HFFc6 (cell line): ENCODE data around the gene FANK1. TPM values are rescaled to one million over a fixed set of nuclear protein-coding genes. Genes with fewer than 3 reads are reported as not detected.

Experiments used
- DNase-seq: peaks from one replicate; pipeline ENCODE4 v3.0.0-alpha.2; 2018
- H3K27ac Mint-ChIP-seq: 2 replicates; pipeline ENCODE4 v1.8.0; 2020; ENCODE audit warnings: mild to moderate bottlenecking, mixed read lengths
- H3K27me3 Mint-ChIP-seq: 2 replicates; pipeline ENCODE4 v1.8.0; 2021; ENCODE audit warnings: mild to moderate bottlenecking, moderate library complexity, mixed read lengths; ENCODE audit not compliant: insufficient read depth
- H3K36me3 Mint-ChIP-seq: 2 replicates; pipeline ENCODE4 v1.8.0; 2021; ENCODE audit warnings: low read depth, mixed read lengths
- H3K4me1 Mint-ChIP-seq: 2 replicates; pipeline ENCODE4 v1.8.0; 2020; ENCODE audit warnings: low read depth, mixed read lengths
- H3K4me3 Mint-ChIP-seq: 2 replicates; pipeline ENCODE4 v1.8.0; 2020; ENCODE audit warnings: mild to moderate bottlenecking, moderate library complexity, mixed read lengths
- H3K9me3 Mint-ChIP-seq: 2 replicates; pipeline ENCODE4 v1.8.0; 2020; ENCODE audit warnings: mild to moderate bottlenecking, mixed read lengths
- total RNA-seq, 6 experiments: library from RNA; stranded (reverse); fragmentation: NEBNext Ultra II Directional; extraction: Animal tissue kit (Norgen Biotek cat#: 25700); gene quantifications; 2 replicates in 1 of 6; 3 replicates in 5 of 6; pipeline ENCODE4 v1.2.3, GENCODE V29; 2021
- TF ChIP-seq, protein P1 (sequence below): fragments of 200-600 bp; sonication (generic); IDR thresholded peaks from 2 replicates; pipeline ENCODE4 v1.5.0; 2021; ENCODE audit warnings: antibody characterized with exemption, mild to moderate bottlenecking

Gene FANK1
- total RNA-seq, 6 experiments from 2014 or later = 0.50 to 1.4 (median 0.88) TPM

GRCh38 chr10:125982260-125982948 is 86.0 kb downstream of the FANK1 start:
- no peaks in the 10 kb centered on the region for H3K9me3 Mint-ChIP-seq
- peaks cover 7% of the 10 kb centered on the region for H3K27me3 Mint-ChIP-seq
- H3K27ac Mint-ChIP-seq = no peak overlapping the region
- peaks cover 19% of the 10 kb centered on the region for H3K4me1 Mint-ChIP-seq
- DNase-seq = peak; percentile 54
- no peak overlapping the region for H3K4me3 Mint-ChIP-seq
- TF ChIP-seq, protein P1, sequence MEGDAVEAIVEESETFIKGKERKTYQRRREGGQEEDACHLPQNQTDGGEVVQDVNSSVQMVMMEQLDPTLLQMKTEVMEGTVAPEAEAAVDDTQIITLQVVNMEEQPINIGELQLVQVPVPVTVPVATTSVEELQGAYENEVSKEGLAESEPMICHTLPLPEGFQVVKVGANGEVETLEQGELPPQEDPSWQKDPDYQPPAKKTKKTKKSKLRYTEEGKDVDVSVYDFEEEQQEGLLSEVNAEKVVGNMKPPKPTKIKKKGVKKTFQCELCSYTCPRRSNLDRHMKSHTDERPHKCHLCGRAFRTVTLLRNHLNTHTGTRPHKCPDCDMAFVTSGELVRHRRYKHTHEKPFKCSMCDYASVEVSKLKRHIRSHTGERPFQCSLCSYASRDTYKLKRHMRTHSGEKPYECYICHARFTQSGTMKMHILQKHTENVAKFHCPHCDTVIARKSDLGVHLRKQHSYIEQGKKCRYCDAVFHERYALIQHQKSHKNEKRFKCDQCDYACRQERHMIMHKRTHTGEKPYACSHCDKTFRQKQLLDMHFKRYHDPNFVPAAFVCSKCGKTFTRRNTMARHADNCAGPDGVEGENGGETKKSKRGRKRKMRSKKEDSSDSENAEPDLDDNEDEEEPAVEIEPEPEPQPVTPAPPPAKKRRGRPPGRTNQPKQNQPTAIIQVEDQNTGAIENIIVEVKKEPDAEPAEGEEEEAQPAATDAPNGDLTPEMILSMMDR = peak; percentile 88
- H3K36me3 Mint-ChIP-seq = no peaks in the 10 kb centered on the region

DNA sequence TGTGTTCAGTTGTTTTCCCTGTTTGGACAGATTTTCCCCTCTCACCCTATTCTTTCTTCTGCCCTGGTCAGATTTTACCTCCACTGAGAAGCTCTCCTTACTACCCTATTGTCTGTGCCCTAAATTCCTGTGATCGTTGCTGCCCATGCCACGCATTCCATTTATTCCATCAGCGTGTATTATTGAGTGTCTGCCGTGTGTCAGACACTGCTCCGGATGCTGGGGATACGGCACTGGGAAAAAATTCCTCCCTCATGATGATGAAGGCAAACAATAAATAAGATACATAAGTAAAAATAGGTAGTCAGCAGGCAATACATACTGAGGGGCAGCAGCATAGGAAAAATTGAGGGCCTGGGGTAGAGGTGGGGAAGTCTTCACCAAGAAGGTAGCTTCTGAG is 86.8 kb downstream of the FANK1 start:
- Mint-ChIP-seq H3K4me3 (no peak overlapping the region), H3K4me1 (peaks cover 19% of the 10 kb centered on the region), H3K27ac (no peak overlapping the region), H3K27me3 (peaks cover 7% of the 10 kb centered on the region), H3K9me3 (no peaks in the 10 kb centered on the region), H3K36me3 (no peaks in the 10 kb centered on the region)
- no peak for DNase-seq
- TF ChIP-seq, protein P1 = no peak

- Mint-ChIP-seq H3K4me1 (peaks cover 19% of the 10 kb centered on the region), H3K27me3 (peaks cover 7% of the 10 kb centered on the region), H3K9me3 (no peaks in the 10 kb centered on the region), H3K4me3 (no peak overlapping the region), H3K36me3 (no peaks in the 10 kb centered on the region), H3K27ac (no peak overlapping the region)
- TF ChIP-seq, protein P1 = no peak
- no peak for DNase-seq
These were observed 87.3 kb downstream of the FANK1 start for GRCh38 chr10:125983656-125984055.

DNA sequence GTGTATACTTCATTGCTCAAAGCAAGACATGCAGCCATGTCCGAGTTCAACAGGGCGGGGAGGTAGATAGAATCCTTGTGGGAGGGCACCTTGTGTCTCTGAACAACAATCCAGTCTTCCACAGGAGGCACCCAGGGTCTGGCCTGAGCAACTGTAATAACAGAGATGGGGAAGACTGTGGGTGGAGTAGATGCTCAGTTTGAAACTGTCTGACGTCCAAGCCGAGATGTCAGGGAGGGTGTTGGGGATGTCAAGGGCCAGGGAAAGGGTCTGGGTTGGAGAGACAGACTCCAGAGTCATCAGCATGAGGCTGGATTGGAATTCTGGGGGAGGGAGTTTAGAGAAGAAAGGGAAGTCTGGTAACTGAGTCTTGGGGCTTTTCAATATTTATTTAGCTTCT is 88.0 kb downstream of the FANK1 start:
- Mint-ChIP-seq H3K4me1 (peaks cover 19% of the 10 kb centered on the region), H3K27me3 (peaks cover 7% of the 10 kb centered on the region), H3K36me3 (no peaks in the 10 kb centered on the region), H3K9me3 (no peaks in the 10 kb centered on the region), H3K27ac (no peak overlapping the region), H3K4me3 (no peak overlapping the region)
- TF ChIP-seq, protein P1 = no peak
- no peak for DNase-seq

DNA sequence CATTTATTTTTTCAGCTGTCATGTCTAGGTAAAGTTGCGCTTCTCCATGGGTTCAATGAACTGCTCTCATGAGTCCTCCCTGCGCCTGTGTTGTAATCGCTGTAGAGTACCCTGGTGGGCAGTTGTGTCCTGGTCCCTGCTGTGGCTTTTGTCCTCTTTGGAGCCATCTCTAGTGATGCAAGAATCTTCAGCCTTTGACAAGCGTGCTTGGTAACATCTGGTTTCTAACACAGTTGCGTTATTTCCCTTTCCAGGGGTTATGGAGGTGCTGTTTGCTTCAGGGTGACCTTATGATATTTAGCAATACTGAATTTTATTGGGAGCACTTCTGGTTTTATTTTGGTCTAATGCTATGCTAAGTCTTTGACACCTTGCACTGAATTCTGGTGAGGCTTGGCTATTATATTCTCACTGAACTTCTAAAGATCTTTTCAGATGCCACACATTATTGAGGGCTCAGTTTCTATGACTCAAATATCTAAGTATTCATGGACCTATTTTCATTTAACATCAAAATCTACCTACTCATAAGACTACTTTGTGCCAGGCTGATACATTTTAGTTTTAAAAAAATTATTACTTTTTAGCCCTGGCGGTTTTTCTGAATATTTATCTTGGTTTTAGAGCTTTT is 88.6 kb downstream of the FANK1 start:
- Mint-ChIP-seq H3K27ac (no peak overlapping the region), H3K4me1 (peaks cover 19% of the 10 kb centered on the region), H3K4me3 (no peak overlapping the region), H3K27me3 (peaks cover 9% of the 10 kb centered on the region), H3K9me3 (no peaks in the 10 kb centered on the region), H3K36me3 (no peaks in the 10 kb centered on the region)
- DNase-seq = no peak
- TF ChIP-seq, protein P1 = no peak
